Fibroblast of lung (primary cell): ENCODE measurements around the gene PDIA5. TPM values are rescaled to one million over a fixed set of nuclear protein-coding genes. Genes with fewer than 3 reads are reported as not detected.
A peak's percentile ranks its signal among the peaks of the same experiment; 100 is the strongest.

Experiments used
- DNase-seq, 2 donors: peaks; one replicate each; pipeline versions ENCODE4 v3.0.0 to v3.0.0-alpha.2; 2010; ENCODE audit warnings: low read depth in 2 of 2
- H2AFZ ChIP-seq: 2 replicates; pipeline ENCODE4 v1.5.1; 2012; ENCODE audit warnings: low read length, control low read depth, inconsistent platforms
- H3K27ac ChIP-seq: 2 replicates; pipeline ENCODE4 v1.5.1; 2011; ENCODE audit warnings: low read length, control low read depth; ENCODE audit not compliant: insufficient read depth
- H3K27me3 ChIP-seq: 2 replicates; pipeline ENCODE4 v1.5.1; 2011; ENCODE audit warnings: mild to moderate bottlenecking, low read length; ENCODE audit not compliant: control insufficient read depth, insufficient read depth
- H3K36me3 ChIP-seq: 2 replicates; pipeline ENCODE4 v1.5.1; 2011; ENCODE audit warnings: low read length; ENCODE audit not compliant: control insufficient read depth, insufficient read depth
- H3K4me1 ChIP-seq: 2 replicates; pipeline ENCODE4 v1.5.1; 2011; ENCODE audit warnings: low read length; ENCODE audit not compliant: control insufficient read depth, insufficient read depth; ENCODE audit errors: extremely low read depth
- H3K4me2 ChIP-seq: 2 replicates; pipeline ENCODE4 v1.5.1; 2011; ENCODE audit warnings: low read length, control low read depth; ENCODE audit not compliant: insufficient read depth; ENCODE audit errors: extremely low read depth
- H3K4me3 ChIP-seq, 4 experiments: fragments of 200-600 bp in 1 of 4; sonication (generic) in 1 of 4; replicated peaks in 1 of 4; 2 replicates each; pipeline ENCODE4 v1.5.1; 2011 to 2016; ENCODE audit warnings: low read length in 4 of 4, low read depth in 3 of 4, mild to moderate bottlenecking in 3 of 4, control low read depth in 2 of 4, inconsistent platforms in 1 of 4, mixed read lengths in 1 of 4; ENCODE audit not compliant: insufficient read depth in 1 of 4; ENCODE audit errors: control extremely low read depth in 1 of 4
- H3K79me2 ChIP-seq: 2 replicates; pipeline ENCODE4 v1.5.1; 2012; ENCODE audit warnings: mild to moderate bottlenecking, low read length, inconsistent platforms; ENCODE audit not compliant: control insufficient read depth, insufficient read depth
- H3K9ac ChIP-seq: 2 replicates; pipeline ENCODE4 v1.5.1; 2011; ENCODE audit warnings: mild to moderate bottlenecking, low read length, control low read depth; ENCODE audit not compliant: insufficient read depth
- H3K9me3 ChIP-seq: 2 replicates; pipeline ENCODE4 v1.5.1; 2012; ENCODE audit warnings: low read depth, low read length; ENCODE audit not compliant: control insufficient read depth, insufficient read depth
- H4K20me1 ChIP-seq: 2 replicates; pipeline ENCODE4 v1.5.1; 2011; ENCODE audit warnings: low read length; ENCODE audit not compliant: control insufficient read depth, insufficient read depth; ENCODE audit errors: extremely low read depth
- EZH2 ChIP-seq: IDR thresholded peaks from 2 replicates; pipeline ENCODE4 v1.5.1; 2012; ENCODE audit warnings: low read length, control low read depth, mild to moderate bottlenecking; ENCODE audit errors: missing control alignments
- polyA plus RNA-seq, 2 donors: library from polyadenylated mRNA; depleted of rRNA in 1 of 2; stranded (reverse) in 1 of 2; unstranded in 1 of 2; fragments of >200 nt; gene quantifications; 2 replicates each; pipeline ENCODE4 v1.2.1, GENCODE V29; 2011 to 2012; ENCODE audit warnings: missing spikeins in 1 of 2
- total RNA-seq: library from RNA; depleted of rRNA; stranded (reverse); fragments of >200 nt; gene quantifications from 2 replicates; pipeline ENCODE4 v1.2.1, GENCODE V29; 2014
- TF ChIP-seq, protein P1 (sequence below), 2 donors: IDR thresholded peaks in 1 of 2; conservative IDR thresholded peaks in 1 of 2; 1 replicate in 1 of 2; 2 replicates in 1 of 2; pipeline ENCODE4 v1.5.1; 2011 to 2012; ENCODE audit warnings: low read length in 2 of 2, control low read depth in 1 of 2, inconsistent platforms in 1 of 2, low read depth in 1 of 2, mild to moderate bottlenecking in 1 of 2

The PDIA5 gene
- total and polyA plus RNA-seq, 2 donors (not counting 1 experiment from before 2014, with no cell fraction given) = 27.9 to 51.4 TPM

DNA sequence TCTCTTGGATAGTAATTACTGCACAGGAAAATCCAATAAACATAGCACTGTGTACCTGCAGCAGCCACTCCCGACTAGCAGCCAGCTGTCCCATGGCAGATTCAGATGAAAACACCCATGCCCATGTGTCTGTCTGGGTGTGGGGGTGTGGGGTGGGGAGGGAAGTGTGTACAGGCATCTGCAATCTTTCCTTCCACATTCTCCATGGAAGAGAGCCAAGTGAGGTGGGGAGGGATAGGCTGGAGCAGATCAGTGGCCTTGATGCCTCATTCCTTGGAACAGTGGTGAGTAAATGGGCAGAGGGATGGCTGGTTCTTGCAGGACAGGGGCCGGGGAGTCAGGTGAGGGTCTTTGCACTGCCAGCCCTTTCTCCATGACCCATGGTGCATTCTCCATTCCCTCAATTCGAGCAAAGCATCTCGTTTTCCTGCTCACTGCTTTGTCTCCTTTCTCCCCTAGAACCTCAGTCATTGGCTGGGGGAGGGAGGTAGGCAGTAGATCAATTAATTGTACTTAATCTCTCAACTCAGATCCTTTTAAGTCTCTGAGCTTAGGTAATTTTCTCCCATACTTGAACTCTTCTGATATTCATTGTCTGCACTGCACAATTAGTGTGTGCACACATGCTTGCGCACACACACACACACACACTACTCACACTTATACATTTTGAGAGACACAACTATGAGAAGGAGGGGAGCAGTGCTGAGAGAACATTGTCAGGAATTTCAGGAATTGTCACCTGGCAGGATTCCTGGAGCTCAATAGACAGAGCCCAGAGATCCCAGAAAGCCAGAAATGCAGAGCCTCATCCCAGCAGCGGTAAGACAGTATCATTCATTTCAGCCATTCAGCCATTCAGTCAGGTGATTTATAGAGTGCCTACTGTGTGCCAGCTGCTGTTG lies 31.9 kb downstream of the PDIA5 start:
- Histone ChIP-seq H3K4me1 (no peaks in the 10 kb centered on the region), H3K79me2 (no peaks in the 10 kb centered on the region)

DNA sequence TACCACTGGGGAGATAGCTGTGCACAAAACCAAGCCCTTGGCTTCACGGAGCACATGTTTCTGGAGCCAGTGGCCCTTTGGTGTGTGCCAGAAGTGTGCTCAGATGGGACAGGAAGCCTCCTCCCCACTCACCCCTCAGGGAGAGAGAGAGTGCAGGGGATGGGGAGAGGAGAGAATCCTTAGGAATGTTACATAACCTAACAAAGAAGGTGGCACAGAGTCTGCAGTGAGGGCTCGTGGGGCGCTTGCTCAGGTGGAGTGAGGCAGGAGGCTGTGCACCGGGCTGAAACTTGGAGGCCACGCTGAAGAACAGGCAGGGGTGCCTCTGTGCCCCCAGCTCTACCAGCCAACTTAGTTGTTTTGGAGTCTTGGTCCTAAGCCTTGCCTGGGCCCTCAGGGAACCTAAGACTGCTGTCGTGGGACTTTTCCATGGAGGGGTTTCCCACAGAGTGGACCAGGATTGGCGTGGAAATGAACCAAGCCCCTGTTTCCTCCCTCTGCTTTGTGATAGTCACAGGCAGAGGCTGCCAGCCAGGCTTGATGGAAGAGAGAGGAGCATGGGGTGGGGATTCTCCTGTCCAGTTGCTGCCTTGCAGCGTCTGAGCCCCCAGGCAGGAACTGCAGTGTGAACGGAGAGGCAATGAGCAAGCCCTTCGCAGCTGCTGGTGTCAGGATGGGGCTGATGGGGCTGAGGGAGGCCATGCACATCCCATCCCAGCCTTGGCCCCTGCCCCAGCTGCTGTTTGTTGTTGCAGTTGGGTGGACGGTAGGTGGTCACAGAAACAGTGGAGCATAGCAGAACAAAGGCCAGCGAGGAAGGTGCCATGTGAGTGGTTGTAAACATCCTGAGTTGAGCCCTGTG lies 32.7 kb downstream of the PDIA5 start:
- TF ChIP-seq EZH2 = no peak
- TF ChIP-seq, protein P1, sequence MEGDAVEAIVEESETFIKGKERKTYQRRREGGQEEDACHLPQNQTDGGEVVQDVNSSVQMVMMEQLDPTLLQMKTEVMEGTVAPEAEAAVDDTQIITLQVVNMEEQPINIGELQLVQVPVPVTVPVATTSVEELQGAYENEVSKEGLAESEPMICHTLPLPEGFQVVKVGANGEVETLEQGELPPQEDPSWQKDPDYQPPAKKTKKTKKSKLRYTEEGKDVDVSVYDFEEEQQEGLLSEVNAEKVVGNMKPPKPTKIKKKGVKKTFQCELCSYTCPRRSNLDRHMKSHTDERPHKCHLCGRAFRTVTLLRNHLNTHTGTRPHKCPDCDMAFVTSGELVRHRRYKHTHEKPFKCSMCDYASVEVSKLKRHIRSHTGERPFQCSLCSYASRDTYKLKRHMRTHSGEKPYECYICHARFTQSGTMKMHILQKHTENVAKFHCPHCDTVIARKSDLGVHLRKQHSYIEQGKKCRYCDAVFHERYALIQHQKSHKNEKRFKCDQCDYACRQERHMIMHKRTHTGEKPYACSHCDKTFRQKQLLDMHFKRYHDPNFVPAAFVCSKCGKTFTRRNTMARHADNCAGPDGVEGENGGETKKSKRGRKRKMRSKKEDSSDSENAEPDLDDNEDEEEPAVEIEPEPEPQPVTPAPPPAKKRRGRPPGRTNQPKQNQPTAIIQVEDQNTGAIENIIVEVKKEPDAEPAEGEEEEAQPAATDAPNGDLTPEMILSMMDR (conservative IDR thresholded peaks at IDR 0.05 in 1 of 2, IDR thresholded peaks at IDR 0.05 in 1 of 2; ENCODE audit: low read depth in 1 of 2, low read length in 2 of 2) = no peak
- peaks cover 7% of the 10 kb centered on the region for H3K36me3 ChIP-seq
- H3K9ac ChIP-seq = no peak overlapping the region
- H3K4me2 ChIP-seq = no peak overlapping the region
- DNase-seq = no peak
- no peak overlapping the region for H2AFZ ChIP-seq
- H3K27me3 ChIP-seq = no peaks in the 10 kb centered on the region
- peaks cover 7% of the 10 kb centered on the region for H3K4me1 ChIP-seq
- no peaks in the 10 kb centered on the region for H3K79me2 ChIP-seq
- no peak overlapping the region for H3K27ac ChIP-seq
- no peak overlapping the region for H3K4me3 ChIP-seq
- H4K20me1 ChIP-seq = no peaks in the 10 kb centered on the region
- H3K9me3 ChIP-seq = no peaks in the 10 kb centered on the region

More for the DNA sequence above, 31.9 kb downstream of the PDIA5 start:
- Histone ChIP-seq H2AFZ (no peak overlapping the region), H3K27me3 (no peaks in the 10 kb centered on the region), H3K4me2 (no peak overlapping the region), H3K4me3 (no peak overlapping the region), H4K20me1 (no peaks in the 10 kb centered on the region), H3K36me3 (peaks cover 7% of the 10 kb centered on the region), H3K9me3 (no peaks in the 10 kb centered on the region), H3K9ac (no peak overlapping the region), H3K27ac (no peak overlapping the region)
- no peak for TF ChIP-seq EZH2
- TF ChIP-seq, protein P1 (conservative IDR thresholded peaks at IDR 0.05 in 1 of 2, IDR thresholded peaks at IDR 0.05 in 1 of 2; ENCODE audit: low read depth in 1 of 2, low read length in 2 of 2) = no peak
- DNase-seq = peak in 1 of 2 donors; percentile 63

DNA sequence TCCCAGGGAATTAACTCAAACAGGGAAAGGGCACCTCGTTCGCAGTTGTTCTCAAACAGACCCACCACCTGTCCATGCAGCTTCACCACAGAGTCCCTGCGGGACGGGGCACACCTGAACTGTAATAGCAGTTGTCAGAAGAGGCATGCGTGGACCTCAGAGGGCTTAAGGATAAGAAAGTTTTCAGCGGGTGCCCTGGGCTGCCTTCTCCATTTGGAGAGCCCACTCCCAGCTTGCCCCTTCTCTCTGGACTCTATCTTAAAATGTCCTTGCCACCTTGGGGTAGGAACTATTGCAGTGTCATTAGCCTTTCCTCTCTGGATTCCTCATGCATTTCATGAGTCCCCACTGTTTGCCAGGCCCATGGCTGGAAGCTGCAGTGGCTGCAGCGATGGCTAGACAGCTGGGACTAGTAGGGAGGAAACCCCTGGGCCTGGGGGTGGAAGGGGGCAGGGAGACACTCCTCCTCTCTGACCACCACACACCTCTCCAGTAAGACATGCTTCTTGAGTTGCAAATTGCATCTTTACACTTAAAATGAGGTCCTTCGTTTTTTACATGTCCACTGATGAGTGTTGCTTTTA lies 33.5 kb downstream of the PDIA5 start:
- Histone ChIP-seq H3K9me3 (no peaks in the 10 kb centered on the region), H3K36me3 (peaks cover 8% of the 10 kb centered on the region), H2AFZ (no peak overlapping the region), H3K4me2 (no peak overlapping the region), H3K4me3 (no peak overlapping the region), H3K27ac (no peak overlapping the region), H4K20me1 (no peaks in the 10 kb centered on the region), H3K4me1 (peaks cover 9% of the 10 kb centered on the region), H3K79me2 (no peaks in the 10 kb centered on the region), H3K9ac (no peak overlapping the region), H3K27me3 (no peaks in the 10 kb centered on the region)
- no peak for DNase-seq
- TF ChIP-seq, protein P1 (conservative IDR thresholded peaks at IDR 0.05 in 1 of 2, IDR thresholded peaks at IDR 0.05 in 1 of 2; ENCODE audit: low read depth in 1 of 2, low read length in 2 of 2) = no peak
- TF ChIP-seq EZH2 = no peak
